Activated T-cell treated with anti-CD3 and anti-CD28 coated beads, Interleukin-2, amount 50 U/mL, for 24 hours (primary cell): Measurements from ENCODE around the gene CRISPLD2.

Source experiments
- DNase-seq: peaks from one replicate; pipeline ENCODE4 v3.0.0-alpha.2; 2020
- H3K27ac Mint-ChIP-seq: 2 replicates; pipeline ENCODE4 v1.8.0; 2020; ENCODE audit warnings: mild to moderate bottlenecking, mixed read lengths
- H3K27me3 Mint-ChIP-seq: 2 replicates; pipeline ENCODE4 v1.8.0; 2020; ENCODE audit warnings: mixed read lengths
- H3K36me3 Mint-ChIP-seq: 2 replicates; pipeline ENCODE4 v1.8.0; 2020; ENCODE audit warnings: low read depth, mixed read lengths
- H3K4me1 Mint-ChIP-seq: 2 replicates; pipeline ENCODE4 v1.8.0; 2020; ENCODE audit warnings: low read depth, mixed read lengths
- H3K4me3 Mint-ChIP-seq: 2 replicates; pipeline ENCODE4 v1.8.0; 2020; ENCODE audit warnings: mild to moderate bottlenecking, moderate library complexity, mixed read lengths
- H3K9me3 Mint-ChIP-seq: 2 replicates; pipeline ENCODE4 v1.8.0; 2020; ENCODE audit warnings: mixed read lengths

CRISPLD2 gene

GRCh38 chr16:84819644-84820304 is at the start of gene CRISPLD2:
CRISPLD2 (plus strand) TSS chr16:84819985; CDS start chr16:84838496, 18,511 bp downstream.
- no peak within 1 kb of the TSS for H3K27ac Mint-ChIP-seq
- peak within 1 kb of the TSS; percentile 63 for H3K4me3 Mint-ChIP-seq
- peaks cover 12% of the 10 kb centered on the region for H3K4me1 Mint-ChIP-seq
- peak; percentile 89 for DNase-seq
- peaks cover 53% of the 10 kb centered on the region for H3K27me3 Mint-ChIP-seq
- H3K9me3 Mint-ChIP-seq = no peaks in the 10 kb centered on the region
- no peaks in the 10 kb centered on the region for H3K36me3 Mint-ChIP-seq

GRCh38 chr16:84773312-84773711 is 46.5 kb upstream of the CRISPLD2 start:
- Mint-ChIP-seq H3K4me3 (no peak overlapping the region), H3K36me3 (peaks cover 95% of the 10 kb centered on the region), H3K9me3 (no peaks in the 10 kb centered on the region), H3K27ac (no peak overlapping the region), H3K27me3 (no peaks in the 10 kb centered on the region), H3K4me1 (no peaks in the 10 kb centered on the region)
- DNase-seq = no peak

GRCh38 chr16:84774810-84775209 is 45.0 kb upstream of the CRISPLD2 start:
- H3K27me3 Mint-ChIP-seq = no peaks in the 10 kb centered on the region
- H3K4me3 Mint-ChIP-seq = no peak overlapping the region
- peak overlapping the region; percentile 68 for H3K27ac Mint-ChIP-seq
- no peaks in the 10 kb centered on the region for H3K9me3 Mint-ChIP-seq
- H3K36me3 Mint-ChIP-seq = peaks cover 95% of the 10 kb centered on the region
- no peaks in the 10 kb centered on the region for H3K4me1 Mint-ChIP-seq
- no peak for DNase-seq

GRCh38 chr16:84775262-84775810 is 44.4 kb upstream of the CRISPLD2 start:
- H3K27me3 Mint-ChIP-seq = no peaks in the 10 kb centered on the region
- H3K9me3 Mint-ChIP-seq = no peaks in the 10 kb centered on the region
- H3K4me3 Mint-ChIP-seq = no peak overlapping the region
- H3K36me3 Mint-ChIP-seq = peaks cover 95% of the 10 kb centered on the region
- no peak for DNase-seq
- H3K27ac Mint-ChIP-seq = peak overlapping the region; percentile 68
- H3K4me1 Mint-ChIP-seq = no peaks in the 10 kb centered on the region

GRCh38 chr16:84777435-84777834 is 42.4 kb upstream of the CRISPLD2 start:
- H3K36me3 Mint-ChIP-seq = peaks cover 84% of the 10 kb centered on the region
- no peak overlapping the region for H3K27ac Mint-ChIP-seq
- no peaks in the 10 kb centered on the region for H3K4me1 Mint-ChIP-seq
- H3K4me3 Mint-ChIP-seq = no peak overlapping the region
- H3K9me3 Mint-ChIP-seq = no peaks in the 10 kb centered on the region
- H3K27me3 Mint-ChIP-seq = no peaks in the 10 kb centered on the region
- no peak for DNase-seq

GRCh38 chr16:84778720-84779119 is 41.1 kb upstream of the CRISPLD2 start:
- H3K4me1 Mint-ChIP-seq = no peaks in the 10 kb centered on the region
- H3K4me3 Mint-ChIP-seq = no peak overlapping the region
- no peaks in the 10 kb centered on the region for H3K27me3 Mint-ChIP-seq
- DNase-seq = no peak
- H3K27ac Mint-ChIP-seq = no peak overlapping the region
- H3K9me3 Mint-ChIP-seq = no peaks in the 10 kb centered on the region
- peaks cover 71% of the 10 kb centered on the region for H3K36me3 Mint-ChIP-seq

GRCh38 chr16:84780063-84780462 is 39.7 kb upstream of the CRISPLD2 start:
- H3K27ac Mint-ChIP-seq = no peak overlapping the region
- peaks cover 61% of the 10 kb centered on the region for H3K36me3 Mint-ChIP-seq
- no peak for DNase-seq
- no peak overlapping the region for H3K4me3 Mint-ChIP-seq
- no peaks in the 10 kb centered on the region for H3K27me3 Mint-ChIP-seq
- H3K4me1 Mint-ChIP-seq = no peaks in the 10 kb centered on the region
- H3K9me3 Mint-ChIP-seq = no peaks in the 10 kb centered on the region

GRCh38 chr16:84780544-84781376 is 39.0 kb upstream of the CRISPLD2 start:
- Mint-ChIP-seq H3K4me3 (no peak overlapping the region), H3K36me3 (peaks cover 54% of the 10 kb centered on the region), H3K27ac (no peak overlapping the region), H3K27me3 (no peaks in the 10 kb centered on the region), H3K9me3 (no peaks in the 10 kb centered on the region), H3K4me1 (no peaks in the 10 kb centered on the region)
- DNase-seq = no peak

- H3K4me1 Mint-ChIP-seq = no peaks in the 10 kb centered on the region
- no peak overlapping the region for H3K27ac Mint-ChIP-seq
- no peaks in the 10 kb centered on the region for H3K9me3 Mint-ChIP-seq
- no peak for DNase-seq
- no peak overlapping the region for H3K4me3 Mint-ChIP-seq
- peaks cover 37% of the 10 kb centered on the region for H3K36me3 Mint-ChIP-seq
- H3K27me3 Mint-ChIP-seq = no peaks in the 10 kb centered on the region
Observed at GRCh38 chr16:84782846-84783245, 36.9 kb upstream of the CRISPLD2 start.

GRCh38 chr16:84785843-84786581 is 33.8 kb upstream of the CRISPLD2 start:
- H3K4me1 Mint-ChIP-seq = no peaks in the 10 kb centered on the region
- H3K27ac Mint-ChIP-seq = peak overlapping the region; percentile 12
- no peak overlapping the region for H3K4me3 Mint-ChIP-seq
- H3K27me3 Mint-ChIP-seq = no peaks in the 10 kb centered on the region
- peaks cover 7% of the 10 kb centered on the region for H3K36me3 Mint-ChIP-seq
- H3K9me3 Mint-ChIP-seq = no peaks in the 10 kb centered on the region
- no peak for DNase-seq

- Mint-ChIP-seq H3K27me3 (no peaks in the 10 kb centered on the region), H3K36me3 (peaks cover 5% of the 10 kb centered on the region), H3K27ac (peak overlapping the region; percentile 12)
Observed at GRCh38 chr16:84786605-84787262, 33.1 kb upstream of the CRISPLD2 start.

GRCh38 chr16:84787263-84787622 is 32.5 kb upstream of the CRISPLD2 start:
- H3K27ac Mint-ChIP-seq = no peak overlapping the region
- peaks cover 5% of the 10 kb centered on the region for H3K36me3 Mint-ChIP-seq
- no peaks in the 10 kb centered on the region for H3K9me3 Mint-ChIP-seq
- H3K4me3 Mint-ChIP-seq = no peak overlapping the region
- DNase-seq = no peak
- no peaks in the 10 kb centered on the region for H3K27me3 Mint-ChIP-seq
- no peaks in the 10 kb centered on the region for H3K4me1 Mint-ChIP-seq

More at GRCh38 chr16:84786605-84787262, 33.1 kb upstream of the CRISPLD2 start:
- no peaks in the 10 kb centered on the region for H3K4me1 Mint-ChIP-seq
- no peak for DNase-seq
- H3K4me3 Mint-ChIP-seq = no peak overlapping the region
- H3K9me3 Mint-ChIP-seq = no peaks in the 10 kb centered on the region

- H3K27me3 Mint-ChIP-seq = no peaks in the 10 kb centered on the region
- peaks cover 5% of the 10 kb centered on the region for H3K36me3 Mint-ChIP-seq
- H3K9me3 Mint-ChIP-seq = no peaks in the 10 kb centered on the region
- no peak for DNase-seq
- no peaks in the 10 kb centered on the region for H3K4me1 Mint-ChIP-seq
- H3K4me3 Mint-ChIP-seq = no peak overlapping the region
- H3K27ac Mint-ChIP-seq = no peak overlapping the region
Observed at GRCh38 chr16:84788920-84789391, 30.8 kb upstream of the CRISPLD2 start.

GRCh38 chr16:84789431-84789830 is 30.4 kb upstream of the CRISPLD2 start:
- H3K27me3 Mint-ChIP-seq = no peaks in the 10 kb centered on the region
- no peak overlapping the region for H3K27ac Mint-ChIP-seq
- no peaks in the 10 kb centered on the region for H3K4me1 Mint-ChIP-seq
- peaks cover 5% of the 10 kb centered on the region for H3K36me3 Mint-ChIP-seq
- H3K4me3 Mint-ChIP-seq = no peak overlapping the region
- H3K9me3 Mint-ChIP-seq = no peaks in the 10 kb centered on the region
- DNase-seq = no peak
